ENCODE data around the gene DCAF6.

The DCAF6 gene

DNA sequence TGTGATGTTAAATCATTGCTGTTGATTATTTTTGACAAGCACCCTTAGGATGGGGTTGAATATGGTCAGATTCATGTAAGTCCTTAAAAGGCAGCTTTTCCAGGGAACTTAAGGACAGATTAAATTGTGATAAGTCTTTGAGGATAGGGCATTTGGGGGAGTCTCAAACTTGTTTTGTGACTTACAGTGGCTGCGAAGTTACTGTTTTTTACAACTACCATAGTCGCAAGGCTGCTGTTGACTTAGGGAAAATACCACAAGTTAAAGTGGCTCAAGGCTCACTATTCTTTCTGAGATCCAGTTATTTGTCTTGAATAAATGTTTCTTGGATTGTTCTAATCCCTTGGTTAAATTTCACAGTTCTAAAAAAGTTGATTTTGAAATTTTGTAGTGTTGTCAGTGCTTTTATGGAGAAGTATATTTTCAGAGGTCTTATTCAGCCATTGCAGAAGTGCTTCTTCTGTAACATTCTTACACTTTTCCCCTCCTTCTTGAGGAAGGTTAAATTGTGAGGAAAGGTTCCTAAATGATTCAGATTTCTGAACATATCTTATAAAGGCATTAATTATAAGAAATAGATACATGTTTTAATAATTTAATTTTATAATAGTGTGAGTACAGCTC lies 47.4 kb downstream of the DCAF6 start:
- DNase-seq (ENCODE audit: low read depth) = no peak
- TF ChIP-seq, protein P1, sequence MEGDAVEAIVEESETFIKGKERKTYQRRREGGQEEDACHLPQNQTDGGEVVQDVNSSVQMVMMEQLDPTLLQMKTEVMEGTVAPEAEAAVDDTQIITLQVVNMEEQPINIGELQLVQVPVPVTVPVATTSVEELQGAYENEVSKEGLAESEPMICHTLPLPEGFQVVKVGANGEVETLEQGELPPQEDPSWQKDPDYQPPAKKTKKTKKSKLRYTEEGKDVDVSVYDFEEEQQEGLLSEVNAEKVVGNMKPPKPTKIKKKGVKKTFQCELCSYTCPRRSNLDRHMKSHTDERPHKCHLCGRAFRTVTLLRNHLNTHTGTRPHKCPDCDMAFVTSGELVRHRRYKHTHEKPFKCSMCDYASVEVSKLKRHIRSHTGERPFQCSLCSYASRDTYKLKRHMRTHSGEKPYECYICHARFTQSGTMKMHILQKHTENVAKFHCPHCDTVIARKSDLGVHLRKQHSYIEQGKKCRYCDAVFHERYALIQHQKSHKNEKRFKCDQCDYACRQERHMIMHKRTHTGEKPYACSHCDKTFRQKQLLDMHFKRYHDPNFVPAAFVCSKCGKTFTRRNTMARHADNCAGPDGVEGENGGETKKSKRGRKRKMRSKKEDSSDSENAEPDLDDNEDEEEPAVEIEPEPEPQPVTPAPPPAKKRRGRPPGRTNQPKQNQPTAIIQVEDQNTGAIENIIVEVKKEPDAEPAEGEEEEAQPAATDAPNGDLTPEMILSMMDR (conservative IDR thresholded peaks at IDR 0.05; ENCODE audit: control insufficient read depth, insufficient read depth, low read depth, low read length) = no peak
- no peak overlapping the region for H3K4me3 ChIP-seq (ENCODE audit: control insufficient read depth, low read depth, low read length)

DNA sequence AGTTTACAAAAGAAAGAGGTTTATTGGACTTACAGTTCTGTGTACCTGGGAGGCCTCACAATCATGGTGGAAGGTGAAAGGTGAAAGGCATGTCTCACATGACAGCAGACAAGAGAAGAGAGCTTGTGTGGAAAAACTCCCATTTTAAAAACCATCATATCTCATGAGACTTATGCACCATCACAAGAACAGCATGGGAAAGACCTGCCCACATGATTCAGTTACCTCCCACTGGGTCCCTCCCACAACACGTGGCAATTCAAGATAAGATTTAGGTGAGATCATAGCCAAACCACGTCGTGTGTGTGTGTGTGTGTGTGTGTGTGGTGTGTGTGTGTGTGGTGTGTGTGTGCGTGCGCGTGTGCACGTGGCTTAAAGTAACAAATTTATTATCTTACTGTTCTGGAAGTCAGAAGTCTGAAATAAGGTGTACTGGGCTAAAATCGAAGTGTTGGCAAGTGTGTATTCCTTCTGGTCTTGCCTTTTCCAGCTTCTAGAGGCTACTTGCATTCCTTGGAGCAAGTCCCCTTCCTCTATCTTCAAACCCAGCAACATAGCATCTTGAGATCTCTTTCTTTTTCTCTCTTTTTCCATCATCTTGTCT lies 48.5 kb downstream of the DCAF6 start:
- TF ChIP-seq, protein P1 (conservative IDR thresholded peaks at IDR 0.05; ENCODE audit: control insufficient read depth, insufficient read depth, low read depth, low read length) = no peak
- H3K4me3 ChIP-seq (ENCODE audit: control insufficient read depth, low read depth, low read length) = no peak overlapping the region
- peak; percentile 11 for DNase-seq (ENCODE audit: low read depth)

DNA sequence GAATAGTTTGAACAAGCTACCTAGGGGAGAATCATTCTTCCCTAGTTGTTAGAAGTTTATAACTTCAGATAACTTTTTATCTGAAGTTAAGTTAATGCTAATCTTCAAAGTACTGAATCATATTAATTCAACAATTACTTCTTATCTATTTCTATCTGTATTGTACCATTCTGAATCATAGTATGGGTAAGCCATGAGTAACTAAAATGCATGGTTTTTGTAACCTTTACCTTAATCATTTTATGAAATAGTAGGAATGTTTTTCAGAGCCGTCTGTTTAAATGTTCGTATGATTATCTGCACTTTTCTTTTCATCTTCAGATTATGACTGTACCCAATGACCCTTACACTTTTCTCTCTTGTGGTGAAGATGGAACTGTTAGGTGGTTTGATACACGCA lies 50.7 kb downstream of the DCAF6 start:
- TF ChIP-seq, protein P1 (conservative IDR thresholded peaks at IDR 0.05; ENCODE audit: control insufficient read depth, insufficient read depth, low read depth, low read length) = no peak
- DNase-seq (ENCODE audit: low read depth) = peak; percentile 22

DNA sequence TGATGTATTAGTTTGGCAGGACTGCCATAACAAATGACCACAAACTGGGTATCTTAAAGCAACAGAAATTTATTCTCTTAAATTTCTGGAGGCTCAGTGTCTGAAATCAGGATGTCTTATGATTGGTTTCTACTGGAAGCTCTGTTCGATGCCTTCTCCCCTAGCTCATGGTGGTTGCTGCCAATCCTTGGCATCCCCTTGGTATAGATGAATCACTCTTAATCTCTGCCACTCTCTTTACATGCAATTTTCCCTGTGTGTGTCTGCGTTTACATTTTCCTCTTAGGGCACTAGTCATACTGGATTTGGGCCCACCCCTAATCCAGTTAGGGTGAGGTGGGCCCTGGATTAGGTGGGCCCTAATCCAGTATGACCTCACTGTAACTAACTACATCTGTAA lies 55.1 kb downstream of the DCAF6 start:
- TF ChIP-seq, protein P1 (conservative IDR thresholded peaks at IDR 0.05; ENCODE audit: control insufficient read depth, insufficient read depth, low read depth, low read length) = no peak
- no peak overlapping the region for H3K4me3 ChIP-seq (ENCODE audit: control insufficient read depth, low read depth, low read length)
- DNase-seq (ENCODE audit: low read depth) = no peak

More for the DNA sequence above, 50.7 kb downstream of the DCAF6 start:
- H3K4me3 ChIP-seq (ENCODE audit: control insufficient read depth, low read depth, low read length) = no peak overlapping the region

DNA sequence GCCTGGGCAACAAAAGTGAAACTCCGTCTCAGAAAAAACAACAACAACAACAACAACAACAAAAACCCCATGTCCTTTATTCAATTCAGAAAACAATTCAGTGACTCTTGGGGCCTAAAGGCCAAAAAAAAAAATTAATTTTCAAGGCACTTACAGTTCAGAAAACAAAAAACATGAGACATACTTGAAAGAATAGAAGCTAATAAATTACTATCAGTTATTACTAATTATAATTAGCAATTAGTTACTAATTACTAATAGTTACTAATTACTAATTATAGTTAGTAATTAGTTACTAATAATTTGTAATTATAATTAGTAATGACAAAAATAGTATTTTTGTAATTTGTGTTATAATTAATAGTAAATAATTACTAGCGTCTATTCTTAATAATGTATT lies 57.2 kb downstream of the DCAF6 start:
- no peak for DNase-seq (ENCODE audit: low read depth)
- TF ChIP-seq, protein P1 (conservative IDR thresholded peaks at IDR 0.05; ENCODE audit: control insufficient read depth, insufficient read depth, low read depth, low read length) = no peak
- H3K4me3 ChIP-seq (ENCODE audit: control insufficient read depth, low read depth, low read length) = no peak overlapping the region

DNA sequence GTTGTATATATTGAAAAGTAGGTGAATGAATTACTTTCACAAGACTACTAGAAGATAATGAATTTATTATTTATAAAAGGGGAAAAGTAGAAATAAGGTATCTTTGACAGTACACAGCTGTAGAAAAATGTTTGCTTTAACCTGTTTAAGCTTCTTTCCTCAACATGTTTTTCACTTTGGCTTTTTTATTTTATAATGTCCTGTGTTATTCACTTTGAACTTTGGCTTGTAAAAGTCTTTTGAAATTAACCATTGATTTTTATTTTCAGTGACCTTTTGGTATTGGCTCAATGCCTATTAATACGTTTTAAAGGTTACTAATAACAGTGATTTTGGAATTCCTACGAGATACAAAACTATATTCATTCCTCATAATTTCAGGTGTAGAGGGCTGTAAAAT lies 58.1 kb downstream of the DCAF6 start:
- no peak for DNase-seq (ENCODE audit: low read depth)
- H3K4me3 ChIP-seq (ENCODE audit: control insufficient read depth, low read depth, low read length) = no peak overlapping the region
- TF ChIP-seq, protein P1 (conservative IDR thresholded peaks at IDR 0.05; ENCODE audit: control insufficient read depth, insufficient read depth, low read depth, low read length) = no peak
